ENCODE measurements around the gene PRPS1.

DNA sequence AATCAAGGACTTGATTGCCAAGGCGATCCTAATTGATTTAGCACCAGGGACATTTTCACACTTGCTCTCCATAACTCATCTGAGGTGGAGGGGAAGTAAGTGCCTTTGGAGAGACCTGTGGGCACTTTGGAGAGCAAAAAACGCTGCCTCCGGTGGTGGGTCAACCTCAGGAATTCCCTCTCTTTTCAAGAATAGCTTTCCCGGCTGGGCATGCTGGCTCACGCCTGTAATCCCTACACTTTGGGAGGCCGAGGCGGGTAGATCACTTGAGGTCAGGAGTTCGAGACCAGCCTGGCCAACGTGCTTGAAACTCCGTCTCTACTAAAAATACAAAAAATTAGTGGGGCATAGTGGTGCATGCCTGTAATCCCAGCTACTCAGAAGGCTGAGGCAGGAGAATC lies 49.2 kb downstream of the PRPS1 start:
- no peak for TF ChIP-seq ZBTB17 (CRISPR knock-in tag; IDR thresholded peaks at IDR 0.05)
- TF ChIP-seq SIX5 (IDR thresholded peaks at IDR 0.05; ENCODE audit: borderline replicate concordance in 1 of 2, insufficient read depth in 1 of 2, low read depth in 1 of 2, low read length in 2 of 2): no peak
